Liver (tissue), 9 donors: ENCODE results near the gene DDX24. TPM values are rescaled to one million over a fixed set of nuclear protein-coding genes. Genes with fewer than 3 reads are reported as not detected.

ENCODE experiments used
- DNase-seq: peaks from one replicate; pipeline ENCODE4 v3.0.0-alpha.2; 2017; ENCODE audit warnings: low spot score
- H3K27ac ChIP-seq, 2 donors: one replicate each; pipeline ENCODE4 v1.7.0; 2013; ENCODE audit warnings: inconsistent platforms in 2 of 2, low read length in 2 of 2, control low read depth in 1 of 2, low read depth in 1 of 2, mild to moderate bottlenecking in 1 of 2
- H3K27me3 ChIP-seq, 4 donors: one replicate each; pipeline versions ENCODE4 v1.6.1 to v1.7.0; 2013; ENCODE audit warnings: low read length in 3 of 4, inconsistent platforms in 1 of 4, mild to moderate bottlenecking in 1 of 4, moderate library complexity in 1 of 4; ENCODE audit not compliant: control insufficient read depth in 4 of 4, insufficient read depth in 4 of 4
- H3K36me3 ChIP-seq, 4 donors: one replicate each; pipeline versions ENCODE4 v1.6.1 to v1.7.0; 2013; ENCODE audit warnings: low read length in 3 of 4, mild to moderate bottlenecking in 3 of 4, low read depth in 1 of 4, moderate library complexity in 1 of 4; ENCODE audit not compliant: control insufficient read depth in 4 of 4, insufficient read depth in 3 of 4
- H3K4me1 ChIP-seq, 4 donors: one replicate each; pipeline versions ENCODE4 v1.6.1 to v1.7.0; 2013; ENCODE audit warnings: low read length in 3 of 4, mild to moderate bottlenecking in 3 of 4, moderate library complexity in 1 of 4; ENCODE audit not compliant: control insufficient read depth in 4 of 4, insufficient read depth in 4 of 4
- H3K4me3 ChIP-seq, 3 donors: one replicate each; pipeline versions ENCODE4 v1.6.1 to v1.7.0; 2013; ENCODE audit warnings: low read length in 3 of 3, control low read depth in 1 of 3, low read depth in 1 of 3, mild to moderate bottlenecking in 1 of 3
- H3K9ac ChIP-seq, 2 donors: one replicate each; pipeline ENCODE4 v1.7.0; 2013; ENCODE audit warnings: low read length in 2 of 2, mild to moderate bottlenecking in 2 of 2, moderate library complexity in 2 of 2, control low read depth in 1 of 2, low read depth in 1 of 2
- H3K9me3 ChIP-seq, 4 donors: one replicate each; pipeline versions ENCODE4 v1.6.1 to v1.7.0; 2013; ENCODE audit warnings: low read length in 3 of 4; ENCODE audit not compliant: control insufficient read depth in 4 of 4
- EGR1 ChIP-seq, 2 donors: IDR thresholded peaks; 2 replicates each; pipeline ENCODE4 v1.6.1; 2016 to 2018; ENCODE audit warnings: antibody characterized with exemption in 2 of 2, low read depth in 2 of 2
- FOXA2 ChIP-seq: IDR thresholded peaks from 2 replicates; pipeline ENCODE4 v1.6.1; 2016; ENCODE audit warnings: antibody characterized with exemption
- HNF4A ChIP-seq, 2 donors: conservative IDR thresholded peaks; 2 replicates each; pipeline ENCODE4 v1.6.1; 2016; ENCODE audit warnings: antibody characterized with exemption in 2 of 2, mild to moderate bottlenecking in 2 of 2
- HNF4G ChIP-seq: IDR thresholded peaks from 2 replicates; pipeline ENCODE4 v1.6.1; 2016; ENCODE audit warnings: antibody characterized with exemption
- JUND ChIP-seq, 2 donors: IDR thresholded peaks; 2 replicates each; pipeline ENCODE4 v1.6.1; 2016; ENCODE audit warnings: antibody characterized with exemption in 2 of 2
- RAD21 ChIP-seq, 2 donors: IDR thresholded peaks; 2 replicates each; pipeline ENCODE4 v1.6.1; 2016; ENCODE audit warnings: antibody characterized with exemption in 2 of 2, mild to moderate bottlenecking in 2 of 2
- RXRA ChIP-seq, 2 donors: IDR thresholded peaks; 2 replicates each; pipeline ENCODE4 v1.6.1; 2017 to 2018; ENCODE audit warnings: antibody characterized with exemption in 2 of 2, mild to moderate bottlenecking in 1 of 2
- SP1 ChIP-seq: IDR thresholded peaks from 2 replicates; pipeline ENCODE4 v1.6.1; 2018; ENCODE audit warnings: antibody characterized with exemption, mild to moderate bottlenecking
- WGBS: extraction: QIAGEN DNeasy Blood & Tissue Kit; methylation state at CpG from one replicate; pipeline ENCODE4 v1.1.7; 2013; 5-methylcytosine and 5-hydroxymethylcytosine counted together
- polyA plus RNA-seq, 2 donors: library from polyadenylated mRNA; stranded (reverse) in 1 of 2; unstranded in 1 of 2; fragments of 200-250 nt in 1 of 2; fragments of >200 nt in 1 of 2; fragmentation: Nextera tagmentation in 1 of 2; extraction: Ambion mirVana in 1 of 2; gene quantifications; one replicate each; pipeline versions ENCODE4 v1.2.1 to v1.2.3, GENCODE V29; 2013 to 2015
- total RNA-seq, 2 donors: library from RNA; depleted of rRNA; stranded (reverse); fragments of >200 nt; gene quantifications; one replicate each; pipeline ENCODE4 v1.2.3, GENCODE V29; 2014
- TF ChIP-seq, protein P1 (sequence below): IDR thresholded peaks from 2 replicates; pipeline ENCODE4 v1.6.1; 2016; ENCODE audit warnings: antibody characterized with exemption, mild to moderate bottlenecking
- TF ChIP-seq, protein P2 (sequence below): IDR thresholded peaks from 2 replicates; pipeline ENCODE4 v1.6.1; 2016; ENCODE audit warnings: antibody characterized with exemption
- TF ChIP-seq, protein P3 (sequence below): IDR thresholded peaks from 2 replicates; pipeline ENCODE4 v1.6.1; 2016; ENCODE audit warnings: antibody characterized with exemption
- TF ChIP-seq, protein P4 (sequence below): IDR thresholded peaks from 2 replicates; pipeline ENCODE4 v1.6.1; 2016; ENCODE audit warnings: antibody characterized with exemption
- TF ChIP-seq, protein P5 (sequence below): fragments of 150-350 bp; IDR thresholded peaks from 2 replicates; pipeline ENCODE4 v1.5.1; 2017; ENCODE audit warnings: improper control_type of control experiment, low read depth, low read length; ENCODE audit not compliant: missing input control
- donor health status: healthy.
- donor health status: healthy.
- donor health status: healthy.
- donor health status: healthy.
- donor health status: healthy.

The DDX24 gene
- total and polyA plus RNA-seq, 4 donors: 33.8 to 59.7 (median 47.8) TPM

DNA sequence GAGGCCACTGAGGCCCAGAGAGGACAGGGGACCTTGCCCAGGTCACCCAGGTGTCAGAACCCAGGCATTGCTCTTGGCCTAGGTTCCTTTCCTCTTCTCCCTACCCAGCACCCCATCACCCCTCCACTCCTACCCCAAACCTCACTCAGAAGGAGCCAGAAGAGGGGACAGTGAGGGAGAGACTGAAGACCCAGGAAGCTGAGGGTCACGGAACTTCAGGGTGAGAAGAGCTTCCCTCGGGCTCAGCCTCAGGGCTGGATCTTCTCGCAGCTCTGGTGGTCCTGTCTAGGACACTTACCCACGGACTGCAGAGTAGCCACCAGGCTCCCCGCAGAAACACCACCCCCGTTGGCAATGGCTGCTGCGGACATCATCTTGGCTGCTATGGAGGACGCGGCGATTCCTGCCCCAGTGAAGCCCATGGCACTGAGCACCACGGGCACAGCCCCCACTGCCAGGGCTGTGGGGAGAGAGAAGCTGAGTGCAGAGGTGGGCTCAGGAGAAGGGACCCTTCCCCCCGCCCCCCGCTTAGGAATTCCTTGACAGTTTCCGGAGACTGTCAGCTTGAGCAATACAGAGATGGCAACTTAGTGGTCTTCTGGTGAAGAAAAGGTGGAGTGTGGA lies 47.3 kb upstream of the DDX24 start:
- H3K4me1 ChIP-seq: peaks cover 0 to 8% (median 5%) of the 10 kb centered on the region in 4 donors
- WGBS: 91% methylated on average over 14 of the region's 14 CpGs
- H3K4me3 ChIP-seq: no peak overlapping the region
- no peaks in the 10 kb centered on the region for H3K36me3 ChIP-seq
- TF ChIP-seq, protein P1, sequence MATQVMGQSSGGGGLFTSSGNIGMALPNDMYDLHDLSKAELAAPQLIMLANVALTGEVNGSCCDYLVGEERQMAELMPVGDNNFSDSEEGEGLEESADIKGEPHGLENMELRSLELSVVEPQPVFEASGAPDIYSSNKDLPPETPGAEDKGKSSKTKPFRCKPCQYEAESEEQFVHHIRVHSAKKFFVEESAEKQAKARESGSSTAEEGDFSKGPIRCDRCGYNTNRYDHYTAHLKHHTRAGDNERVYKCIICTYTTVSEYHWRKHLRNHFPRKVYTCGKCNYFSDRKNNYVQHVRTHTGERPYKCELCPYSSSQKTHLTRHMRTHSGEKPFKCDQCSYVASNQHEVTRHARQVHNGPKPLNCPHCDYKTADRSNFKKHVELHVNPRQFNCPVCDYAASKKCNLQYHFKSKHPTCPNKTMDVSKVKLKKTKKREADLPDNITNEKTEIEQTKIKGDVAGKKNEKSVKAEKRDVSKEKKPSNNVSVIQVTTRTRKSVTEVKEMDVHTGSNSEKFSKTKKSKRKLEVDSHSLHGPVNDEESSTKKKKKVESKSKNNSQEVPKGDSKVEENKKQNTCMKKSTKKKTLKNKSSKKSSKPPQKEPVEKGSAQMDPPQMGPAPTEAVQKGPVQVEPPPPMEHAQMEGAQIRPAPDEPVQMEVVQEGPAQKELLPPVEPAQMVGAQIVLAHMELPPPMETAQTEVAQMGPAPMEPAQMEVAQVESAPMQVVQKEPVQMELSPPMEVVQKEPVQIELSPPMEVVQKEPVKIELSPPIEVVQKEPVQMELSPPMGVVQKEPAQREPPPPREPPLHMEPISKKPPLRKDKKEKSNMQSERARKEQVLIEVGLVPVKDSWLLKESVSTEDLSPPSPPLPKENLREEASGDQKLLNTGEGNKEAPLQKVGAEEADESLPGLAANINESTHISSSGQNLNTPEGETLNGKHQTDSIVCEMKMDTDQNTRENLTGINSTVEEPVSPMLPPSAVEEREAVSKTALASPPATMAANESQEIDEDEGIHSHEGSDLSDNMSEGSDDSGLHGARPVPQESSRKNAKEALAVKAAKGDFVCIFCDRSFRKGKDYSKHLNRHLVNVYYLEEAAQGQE: no peak
- TF ChIP-seq EGR1 (IDR thresholded peaks at IDR 0.05; ENCODE audit: low read depth in 2 of 2): no peak
- no peak for TF ChIP-seq RXRA (IDR thresholded peaks at IDR 0.05)
- TF ChIP-seq, protein P2, sequence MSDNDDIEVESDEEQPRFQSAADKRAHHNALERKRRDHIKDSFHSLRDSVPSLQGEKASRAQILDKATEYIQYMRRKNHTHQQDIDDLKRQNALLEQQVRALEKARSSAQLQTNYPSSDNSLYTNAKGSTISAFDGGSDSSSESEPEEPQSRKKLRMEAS: no peak
- TF ChIP-seq, protein P3, sequence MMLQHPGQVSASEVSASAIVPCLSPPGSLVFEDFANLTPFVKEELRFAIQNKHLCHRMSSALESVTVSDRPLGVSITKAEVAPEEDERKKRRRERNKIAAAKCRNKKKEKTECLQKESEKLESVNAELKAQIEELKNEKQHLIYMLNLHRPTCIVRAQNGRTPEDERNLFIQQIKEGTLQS: no peak
- no peak overlapping the region for H3K27ac ChIP-seq
- no peaks in the 10 kb centered on the region for H3K9me3 ChIP-seq
- no peaks in the 10 kb centered on the region for H3K27me3 ChIP-seq
- DNase-seq: no peak
- H3K9ac ChIP-seq: no peak overlapping the region

DNA sequence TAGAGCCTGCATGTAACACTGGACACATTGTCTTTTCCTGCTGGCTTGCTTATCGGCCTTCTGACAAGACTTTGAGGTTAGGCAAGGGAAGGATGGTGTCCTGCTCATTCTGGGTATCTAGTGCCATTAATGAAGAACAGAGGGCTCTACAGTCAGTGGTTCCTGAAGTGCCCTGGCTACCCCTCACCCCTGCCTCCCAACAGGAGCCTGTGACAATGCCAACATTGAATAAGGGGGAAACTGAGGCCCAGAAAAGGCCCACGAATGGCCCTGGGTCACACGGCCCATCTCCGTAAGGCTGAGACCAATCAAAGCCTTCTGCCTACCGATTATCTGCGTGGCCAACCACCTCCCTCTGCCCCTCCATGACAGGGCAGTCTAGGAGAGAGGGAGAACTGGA lies 46.3 kb upstream of the DDX24 start:
- no peak for DNase-seq
- H3K27me3 ChIP-seq: no peaks in the 10 kb centered on the region
- H3K9ac ChIP-seq: no peak overlapping the region
- TF ChIP-seq HNF4G (no peak), FOXA2 (no peak), EGR1 (IDR thresholded peaks at IDR 0.05; ENCODE audit: low read depth in 2 of 2) (no peak), RAD21 (IDR thresholded peaks at IDR 0.05) (no peak), RXRA (IDR thresholded peaks at IDR 0.05) (no peak), JUND (IDR thresholded peaks at IDR 0.05) (no peak), HNF4A (conservative IDR thresholded peaks at IDR 0.05) (no peak), SP1 (no peak)
- TF ChIP-seq, protein P2: no peak
- TF ChIP-seq, protein P3: no peak
- TF ChIP-seq, protein P4, sequence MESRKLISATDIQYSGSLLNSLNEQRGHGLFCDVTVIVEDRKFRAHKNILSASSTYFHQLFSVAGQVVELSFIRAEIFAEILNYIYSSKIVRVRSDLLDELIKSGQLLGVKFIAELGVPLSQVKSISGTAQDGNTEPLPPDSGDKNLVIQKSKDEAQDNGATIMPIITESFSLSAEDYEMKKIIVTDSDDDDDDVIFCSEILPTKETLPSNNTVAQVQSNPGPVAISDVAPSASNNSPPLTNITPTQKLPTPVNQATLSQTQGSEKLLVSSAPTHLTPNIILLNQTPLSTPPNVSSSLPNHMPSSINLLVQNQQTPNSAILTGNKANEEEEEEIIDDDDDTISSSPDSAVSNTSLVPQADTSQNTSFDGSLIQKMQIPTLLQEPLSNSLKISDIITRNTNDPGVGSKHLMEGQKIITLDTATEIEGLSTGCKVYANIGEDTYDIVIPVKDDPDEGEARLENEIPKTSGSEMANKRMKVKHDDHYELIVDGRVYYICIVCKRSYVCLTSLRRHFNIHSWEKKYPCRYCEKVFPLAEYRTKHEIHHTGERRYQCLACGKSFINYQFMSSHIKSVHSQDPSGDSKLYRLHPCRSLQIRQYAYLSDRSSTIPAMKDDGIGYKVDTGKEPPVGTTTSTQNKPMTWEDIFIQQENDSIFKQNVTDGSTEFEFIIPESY: no peak
- TF ChIP-seq, protein P5, sequence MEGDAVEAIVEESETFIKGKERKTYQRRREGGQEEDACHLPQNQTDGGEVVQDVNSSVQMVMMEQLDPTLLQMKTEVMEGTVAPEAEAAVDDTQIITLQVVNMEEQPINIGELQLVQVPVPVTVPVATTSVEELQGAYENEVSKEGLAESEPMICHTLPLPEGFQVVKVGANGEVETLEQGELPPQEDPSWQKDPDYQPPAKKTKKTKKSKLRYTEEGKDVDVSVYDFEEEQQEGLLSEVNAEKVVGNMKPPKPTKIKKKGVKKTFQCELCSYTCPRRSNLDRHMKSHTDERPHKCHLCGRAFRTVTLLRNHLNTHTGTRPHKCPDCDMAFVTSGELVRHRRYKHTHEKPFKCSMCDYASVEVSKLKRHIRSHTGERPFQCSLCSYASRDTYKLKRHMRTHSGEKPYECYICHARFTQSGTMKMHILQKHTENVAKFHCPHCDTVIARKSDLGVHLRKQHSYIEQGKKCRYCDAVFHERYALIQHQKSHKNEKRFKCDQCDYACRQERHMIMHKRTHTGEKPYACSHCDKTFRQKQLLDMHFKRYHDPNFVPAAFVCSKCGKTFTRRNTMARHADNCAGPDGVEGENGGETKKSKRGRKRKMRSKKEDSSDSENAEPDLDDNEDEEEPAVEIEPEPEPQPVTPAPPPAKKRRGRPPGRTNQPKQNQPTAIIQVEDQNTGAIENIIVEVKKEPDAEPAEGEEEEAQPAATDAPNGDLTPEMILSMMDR: no peak
- no peak overlapping the region for H3K27ac ChIP-seq
- 91% methylated on average over 6 of the region's 6 CpGs for WGBS
- H3K4me3 ChIP-seq: no peak overlapping the region
- H3K36me3 ChIP-seq: no peaks in the 10 kb centered on the region
- peaks cover 0 to 8% (median 5%) of the 10 kb centered on the region in 4 donors for H3K4me1 ChIP-seq
- H3K9me3 ChIP-seq: no peaks in the 10 kb centered on the region
